H1 (cell line): Measurements from ENCODE around the gene TTC29. TPM values are rescaled to one million over a fixed set of nuclear protein-coding genes. Genes with fewer than 3 reads are reported as not detected.

Experiments used
- CTCF ChIA-PET: fragments of 300-600 bp; sonication (Branson Sonifier 250); formaldehyde crosslinking; loops from one replicate; lab custom pipeline; 2021; ENCODE audit not compliant: partially characterized antibody; lab: Charles Lee
- POLR2A ChIA-PET: fragments of 300-600 bp; sonication (Branson Sonifier 250); formaldehyde crosslinking; loops from one replicate; lab custom pipeline; 2021; ENCODE audit warnings: inconsistent platforms; ENCODE audit not compliant: partially characterized antibody; lab: Charles Lee
- DNase-seq, 2 experiments: peaks; one replicate each; pipeline versions ENCODE4 v3.0.0 to v3.0.0-alpha.2; 2010 to 2022; ENCODE audit warnings: low spot score in 2 of 2, low read depth in 1 of 2, mixed read lengths in 1 of 2
- FAIRE-seq: peaks from 2 replicates; lab custom pipeline; 2011; peaks lifted over from hg19 to GRCh38; lab: Jason Lieb, UNC
- H2AFZ ChIP-seq: 2 replicates; pipeline ENCODE4 v1.8.1; 2012; ENCODE audit warnings: low read length, inconsistent platforms
- H2AK5ac ChIP-seq: 2 replicates; pipeline ENCODE4 v1.6.1; 2013; ENCODE audit warnings: low read depth, low read length
- H2BK120ac ChIP-seq: replicated peaks from 2 replicates; pipeline ENCODE3; 2013; ENCODE audit warnings: low read depth, low read length, inconsistent platforms
- H2BK12ac ChIP-seq: 2 replicates; pipeline ENCODE4 v1.6.1; 2013; ENCODE audit warnings: low read depth, low read length
- H2BK15ac ChIP-seq: 2 replicates; pipeline ENCODE4 v1.6.1; 2013; ENCODE audit warnings: low read length
- H2BK20ac ChIP-seq: 2 replicates; pipeline ENCODE4 v1.6.1; 2013; ENCODE audit warnings: low read length
- H2BK5ac ChIP-seq: 2 replicates; pipeline ENCODE4 v1.6.1; 2013; ENCODE audit warnings: low read depth, low read length
- H3K14ac ChIP-seq: 2 replicates; pipeline ENCODE4 v1.6.1; 2013; ENCODE audit warnings: inconsistent platforms; ENCODE audit not compliant: insufficient read length
- H3K18ac ChIP-seq: 2 replicates; pipeline ENCODE4 v1.6.1; 2013; ENCODE audit warnings: low read length; ENCODE audit errors: extremely low read depth
- H3K23ac ChIP-seq: 2 replicates; pipeline ENCODE4 v1.6.1; 2013; ENCODE audit warnings: inconsistent platforms; ENCODE audit not compliant: insufficient read length
- H3K23me2 ChIP-seq: 2 replicates; pipeline ENCODE4 v1.6.1; 2013; ENCODE audit warnings: low read depth, low read length
- H3K27ac ChIP-seq: 2 replicates; pipeline ENCODE4 v1.6.1; 2011; ENCODE audit warnings: low read depth, low read length, inconsistent platforms
- H3K27me3 ChIP-seq, 4 experiments: replicated peaks in 1 of 4; 1 replicate in 1 of 4; 2 replicates in 3 of 4; pipeline versions ENCODE4 v1.6.1 to v1.8.1; 2011 to 2013; ENCODE audit warnings: low read length in 3 of 4, mild to moderate bottlenecking in 3 of 4, inconsistent platforms in 2 of 4, mixed read lengths in 2 of 4, moderate library complexity in 1 of 4; ENCODE audit not compliant: control insufficient read depth in 3 of 4, insufficient read depth in 3 of 4; ENCODE audit errors: extremely low read depth in 1 of 4
- H3K36me3 ChIP-seq, 4 experiments: 2 replicates each; pipeline versions ENCODE4 v1.6.1 to v1.8.1; 2011 to 2013; ENCODE audit warnings: mild to moderate bottlenecking in 4 of 4, low read length in 3 of 4, moderate library complexity in 2 of 4, control low read depth in 1 of 4, inconsistent platforms in 1 of 4; ENCODE audit not compliant: insufficient read depth in 4 of 4, control insufficient read depth in 2 of 4
- H3K4ac ChIP-seq: replicated peaks from 2 replicates; pipeline ENCODE3; 2013; ENCODE audit warnings: low read length, low read depth, mixed read lengths, inconsistent platforms; ENCODE audit not compliant: insufficient read length
- H3K4me1 ChIP-seq, 4 experiments: replicated peaks in 1 of 4; 1 replicate in 1 of 4; 2 replicates in 3 of 4; pipeline versions ENCODE4 v1.6.1 to v1.8.1; 2011 to 2013; ENCODE audit warnings: low read length in 3 of 4, inconsistent platforms in 2 of 4, mixed read lengths in 1 of 4; ENCODE audit not compliant: insufficient read depth in 4 of 4, control insufficient read depth in 3 of 4
- H3K4me2 ChIP-seq, 2 experiments: 2 replicates each; pipeline versions ENCODE4 v1.6.1 to v1.8.1; 2011 to 2013; ENCODE audit warnings: low read depth in 2 of 2, low read length in 2 of 2, control low read depth in 1 of 2, inconsistent platforms in 1 of 2, mild to moderate bottlenecking in 1 of 2; ENCODE audit not compliant: insufficient read depth in 1 of 2
- H3K4me3 ChIP-seq, 4 experiments: fragments of 200-600, 300-600 bp in 1 of 4; sonication (generic), shearing (Covaris generic), sonication (Bioruptor Twin) in 1 of 4; 2 replicates each; pipeline versions ENCODE4 v1.5.1 to v1.8.1; 2011 to 2016; ENCODE audit warnings: low read length in 4 of 4, low read depth in 3 of 4, control low read depth in 2 of 4, inconsistent platforms in 2 of 4, mild to moderate bottlenecking in 2 of 4, mixed read lengths in 1 of 4, moderate library complexity in 1 of 4; ENCODE audit not compliant: insufficient read depth in 2 of 4; ENCODE audit errors: extremely low read depth in 1 of 4
- H3K56ac ChIP-seq: replicated peaks from 2 replicates; pipeline ENCODE3; 2013; ENCODE audit warnings: low read depth, mild to moderate bottlenecking, mixed read lengths, low read length, inconsistent platforms; ENCODE audit not compliant: insufficient read length
- H3K79me1 ChIP-seq: 2 replicates; pipeline ENCODE4 v1.6.1; 2013; ENCODE audit warnings: low read depth, low read length, control low read depth
- H3K79me2 ChIP-seq, 2 experiments: 2 replicates each; pipeline versions ENCODE4 v1.6.1 to v1.8.1; 2012 to 2013; ENCODE audit warnings: low read length in 2 of 2, mild to moderate bottlenecking in 2 of 2, inconsistent platforms in 1 of 2; ENCODE audit not compliant: insufficient read depth in 2 of 2, control insufficient read depth in 1 of 2
- H3K9ac ChIP-seq, 4 experiments: replicated peaks in 1 of 4; 1 replicate in 1 of 4; 2 replicates in 3 of 4; pipeline versions ENCODE4 v1.6.1 to v1.8.1; 2011 to 2013; ENCODE audit warnings: low read depth in 3 of 4, low read length in 3 of 4, control low read depth in 2 of 4, mild to moderate bottlenecking in 2 of 4, moderate library complexity in 2 of 4, inconsistent platforms in 1 of 4; ENCODE audit errors: extremely low read depth in 1 of 4
- H3K9me3 ChIP-seq, 2 experiments: 2 replicates each; pipeline versions ENCODE4 v1.6.1 to v1.8.1; 2012 to 2013; ENCODE audit warnings: mild to moderate bottlenecking in 2 of 2, moderate library complexity in 2 of 2, control low read depth in 1 of 2, inconsistent platforms in 1 of 2, low read depth in 1 of 2, low read length in 1 of 2, mixed read lengths in 1 of 2; ENCODE audit not compliant: insufficient read depth in 2 of 2
- H4K20me1 ChIP-seq, 2 experiments: replicated peaks in 1 of 2; 2 replicates each; pipeline versions ENCODE3 to v1.8.1; 2011 to 2013; ENCODE audit warnings: inconsistent platforms in 2 of 2, low read length in 2 of 2, mild to moderate bottlenecking in 1 of 2; ENCODE audit not compliant: insufficient read depth in 2 of 2, control insufficient read depth in 1 of 2
- H4K5ac ChIP-seq: 2 replicates; pipeline ENCODE4 v1.6.1; 2013; ENCODE audit warnings: low read length, low read depth, mixed read lengths, inconsistent platforms; ENCODE audit not compliant: insufficient read length
- H4K8ac ChIP-seq: 2 replicates; pipeline ENCODE4 v1.8.0; 2013; ENCODE audit warnings: mild to moderate bottlenecking, moderate library complexity, low read length, inconsistent platforms; ENCODE audit not compliant: insufficient read depth; ENCODE audit errors: extremely low read depth
- H4K91ac ChIP-seq: replicated peaks from 2 replicates; pipeline ENCODE3; 2013; ENCODE audit warnings: low read length, mixed read lengths, inconsistent platforms; ENCODE audit not compliant: insufficient read length
- CBX5 ChIP-seq: fragments of 300-800, 300-1000 bp; sonication (generic); IDR thresholded peaks from 2 replicates; pipeline ENCODE4 v1.7.1; 2016; ENCODE audit warnings: antibody characterized with exemption, low read length, low read depth
- EP300 ChIP-seq, 2 experiments: IDR thresholded peaks; 1 replicate in 1 of 2; 2 replicates in 1 of 2; pipeline ENCODE4 v1.6.1; 2011 to 2012; ENCODE audit warnings: low read depth in 2 of 2, low read length in 2 of 2, mild to moderate bottlenecking in 2 of 2, borderline replicate concordance in 1 of 2, inconsistent platforms in 1 of 2, moderate library complexity in 1 of 2
- GTF2F1 ChIP-seq: IDR thresholded peaks from 2 replicates; pipeline ENCODE4 v1.6.1; 2012; ENCODE audit warnings: low read depth, low read length, improper control_type of control experiment, borderline replicate concordance
- KDM1A ChIP-seq: fragments of 200-600, 300-600 bp; sonication (generic); IDR thresholded peaks from 2 replicates; pipeline ENCODE4 v1.7.1; 2016; ENCODE audit warnings: mild to moderate bottlenecking, low read length, borderline replicate concordance
- POLR2AphosphoS5 ChIP-seq: IDR thresholded peaks from 2 replicates; pipeline ENCODE4 v1.6.1; 2011; ENCODE audit warnings: low read depth, low read length
- RBBP5 ChIP-seq: IDR thresholded peaks from 2 replicates; pipeline ENCODE4 v1.7.1; 2012; ENCODE audit warnings: low read depth, mild to moderate bottlenecking, inconsistent platforms, low read length, moderate library complexity, borderline replicate concordance
- RNF2 ChIP-seq: fragments of 200-900, 300-1000 bp; sonication (generic); IDR thresholded peaks from 2 replicates; pipeline ENCODE4 v1.7.1; 2016; ENCODE audit warnings: borderline replicate concordance, low read depth, mild to moderate bottlenecking, antibody characterized with exemption, low read length; ENCODE audit not compliant: poor library complexity, severe bottlenecking; ENCODE audit errors: missing control alignments
- TBP ChIP-seq: IDR thresholded peaks from 2 replicates; pipeline ENCODE4 v1.6.1; 2011; ENCODE audit warnings: low read depth, low read length, improper control_type of control experiment
- YY1 ChIP-seq: IDR thresholded peaks from 2 replicates; pipeline ENCODE4 v1.6.1; 2011; ENCODE audit warnings: low read depth, mild to moderate bottlenecking, low read length
- WGBS, 2 experiments: shearing (Covaris generic) in 1 of 2; methylation state at CpG; one replicate each; pipeline versions ENCODE4 v1.1.6 to v1.1.7; 2013 to 2015; ENCODE audit warnings: low lambda C conversion rate in 2 of 2, mixed read lengths in 2 of 2, inconsistent platforms in 1 of 2, low coverage in 1 of 2, missing lambda C conversion rate in 1 of 2; ENCODE audit not compliant: insufficient replicate concordance in 2 of 2, insufficient coverage in 1 of 2, insufficient read length in 1 of 2; ENCODE audit errors: extremely low coverage in 1 of 2, missing lambda C conversion rate in 1 of 2; 5-methylcytosine and 5-hydroxymethylcytosine counted together
- polyA plus RNA-seq, 7 experiments: library from polyadenylated mRNA; depleted of rRNA in 3 of 7; stranded (reverse) in 5 of 7; unstranded in 2 of 7; fragments of >200 nt in 5 of 7; fragments of 200-250 nt in 2 of 7; gene quantifications; 1 replicate in 5 of 7; 2 replicates in 1 of 7; 4 replicates in 1 of 7; pipeline versions ENCODE4 v1.2.1 to v1.2.3, GENCODE V29; 2011 to 2013; ENCODE audit warnings: missing spikeins in 2 of 7, mixed read lengths in 2 of 7
- total RNA-seq: library from RNA; stranded (reverse); fragmentation: NEBNext Ultra II Directional; extraction: Animal tissue kit (Norgen Biotek cat#: 25700); gene quantifications from 2 replicates; pipeline ENCODE4 v1.2.1, GENCODE V29; 2021
- TF ChIP-seq, protein P1 (sequence below): IDR thresholded peaks from 2 replicates; pipeline ENCODE4 v1.6.1; 2011; ENCODE audit warnings: low read length, improper control_type of control experiment
- TF ChIP-seq, protein P2 (sequence below): IDR thresholded peaks from 2 replicates; pipeline ENCODE4 v1.6.1; 2012; ENCODE audit warnings: inconsistent platforms

TTC29 gene
- total and polyA plus RNA-seq, 2 of the 8 experiments (the other 6 are each of a cell fraction or from before 2014, with no cell fraction given): 0.28 TPM; not detected in 1

DNA sequence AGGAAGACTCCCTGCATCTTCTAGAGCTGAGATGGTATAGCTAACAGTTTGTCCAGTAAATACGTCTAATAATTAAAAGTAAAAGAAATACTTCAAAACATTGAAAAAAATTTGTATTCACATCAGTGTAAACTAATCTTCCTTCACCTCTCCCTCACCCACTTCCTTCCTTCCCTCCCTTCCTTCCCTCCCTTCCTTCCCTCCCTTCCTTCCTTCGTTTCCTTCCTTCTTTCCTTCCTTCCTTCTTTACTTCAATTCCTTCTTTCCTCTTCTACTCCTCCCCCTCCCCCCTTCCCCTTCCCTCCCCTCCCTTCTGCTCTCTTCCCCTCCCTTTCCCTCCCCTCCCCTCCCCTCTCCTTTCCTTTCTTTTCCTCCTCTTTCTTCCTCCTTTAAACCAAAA lies 203.2 kb downstream of the TTC29 start:
- POLR2A ChIA-PET: no interaction called here
- no peak for TF ChIP-seq KDM1A
- no peak for TF ChIP-seq CBX5
- TF ChIP-seq EP300 (IDR thresholded peaks at IDR 0.05; ENCODE audit: borderline replicate concordance in 1 of 2, low read depth in 2 of 2, low read length in 2 of 2): no peak
- no peak for TF ChIP-seq YY1
- TF ChIP-seq GTF2F1: no peak
- TF ChIP-seq, protein P1, sequence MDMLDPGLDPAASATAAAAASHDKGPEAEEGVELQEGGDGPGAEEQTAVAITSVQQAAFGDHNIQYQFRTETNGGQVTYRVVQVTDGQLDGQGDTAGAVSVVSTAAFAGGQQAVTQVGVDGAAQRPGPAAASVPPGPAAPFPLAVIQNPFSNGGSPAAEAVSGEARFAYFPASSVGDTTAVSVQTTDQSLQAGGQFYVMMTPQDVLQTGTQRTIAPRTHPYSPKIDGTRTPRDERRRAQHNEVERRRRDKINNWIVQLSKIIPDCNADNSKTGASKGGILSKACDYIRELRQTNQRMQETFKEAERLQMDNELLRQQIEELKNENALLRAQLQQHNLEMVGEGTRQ: no peak
- TF ChIP-seq POLR2AphosphoS5: no peak
- TF ChIP-seq RBBP5: no peak
- TF ChIP-seq, protein P2, sequence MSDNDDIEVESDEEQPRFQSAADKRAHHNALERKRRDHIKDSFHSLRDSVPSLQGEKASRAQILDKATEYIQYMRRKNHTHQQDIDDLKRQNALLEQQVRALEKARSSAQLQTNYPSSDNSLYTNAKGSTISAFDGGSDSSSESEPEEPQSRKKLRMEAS: no peak
- no peak for TF ChIP-seq RNF2
- TF ChIP-seq TBP: no peak

More for the DNA sequence above, 203.2 kb downstream of the TTC29 start:
- no peak overlapping the region for H3K4ac ChIP-seq
- H3K4me1 ChIP-seq: no peaks in the 10 kb centered on the region
- no peak overlapping the region for H3K27ac ChIP-seq
- H4K20me1 ChIP-seq: no peaks in the 10 kb centered on the region
- H3K9ac ChIP-seq: no peak overlapping the region
- H3K23me2 ChIP-seq: peaks cover 1% of the 10 kb centered on the region; the same call in 1 of the 2 replicates
- DNase-seq: no peak
- H2BK20ac ChIP-seq: no peak overlapping the region
- CTCF ChIA-PET: no interaction called here
- FAIRE-seq: peak; percentile 95
- H3K79me1 ChIP-seq: no peaks in the 10 kb centered on the region
- no peak overlapping the region for H4K5ac ChIP-seq
- no peak overlapping the region for H3K23ac ChIP-seq
- H4K8ac ChIP-seq: no peak overlapping the region
- H2BK12ac ChIP-seq: no peak overlapping the region
- no peaks in the 10 kb centered on the region for H3K79me2 ChIP-seq
- no peak overlapping the region for H2BK120ac ChIP-seq
- no peak overlapping the region for H3K18ac ChIP-seq
- no peak overlapping the region for H2AFZ ChIP-seq
- no peak overlapping the region for H2BK15ac ChIP-seq
- H3K9me3 ChIP-seq: no peaks in the 10 kb centered on the region
- 82 to 91% methylated on average over 1 of the region's 2 CpGs for WGBS, 2 experiments
- no peak overlapping the region for H3K4me2 ChIP-seq
- no peak overlapping the region for H2BK5ac ChIP-seq
- H3K56ac ChIP-seq: no peak overlapping the region
- no peak overlapping the region for H3K4me3 ChIP-seq
- H3K36me3 ChIP-seq: no peaks in the 10 kb centered on the region
- no peak overlapping the region for H4K91ac ChIP-seq
- no peak overlapping the region; the same call in 1 of the 2 replicates for H2AK5ac ChIP-seq
- H3K14ac ChIP-seq: no peak overlapping the region
- H3K27me3 ChIP-seq: no peaks in the 10 kb centered on the region
